Esophagus squamous epithelium (tissue), 5 donors: ENCODE results near the gene PTGES3. TPM values are rescaled to one million over a fixed set of nuclear protein-coding genes. Genes with fewer than 3 reads are reported as not detected.

ENCODE experiments used
- DNase-seq: peaks from one replicate; lab custom pipeline; 2025; lab: John Stamatoyannopoulos, UW
- H3K27ac ChIP-seq, 4 donors: fragments of 200-600 bp; sonication (generic); one replicate each; pipeline ENCODE4 v1.5.1; 2016 to 2019; ENCODE audit warnings: mild to moderate bottlenecking in 1 of 4
- H3K27me3 ChIP-seq, 4 donors: fragments of 200-600 bp; sonication (generic); 1 replicate in 3 of 4; 2 replicates in 1 of 4; pipeline versions ENCODE4 v1.5.1 to v1.6.0; 2017 to 2021; ENCODE audit warnings: antibody characterized with exemption in 1 of 4
- H3K36me3 ChIP-seq, 3 donors: fragments of 200-600 bp; sonication (generic); one replicate each; pipeline ENCODE4 v1.5.1; 2016 to 2019
- H3K4me1 ChIP-seq, 3 donors: fragments of 200-600 bp; sonication (generic); one replicate each; pipeline ENCODE4 v1.5.1; 2017 to 2019
- H3K4me3 ChIP-seq, 4 donors: fragments of 200-600 bp; sonication (generic); 1 replicate in 3 of 4; 2 replicates in 1 of 4; pipeline ENCODE4 v1.5.1; 2016 to 2019; ENCODE audit warnings: mild to moderate bottlenecking in 2 of 4, moderate library complexity in 1 of 4
- H3K9me3 ChIP-seq, 3 donors: fragments of 200-600 bp; sonication (generic); one replicate each; pipeline ENCODE4 v1.5.1; 2016 to 2019
- CTCF ChIP-seq, 6 experiments: fragments of 450-650 bp in 4 of 6; fragments of 200-600 bp in 2 of 6; sonication (generic) in 2 of 6; IDR thresholded peaks; one replicate each; pipeline ENCODE4 v1.5.1; 2016 to 2019; ENCODE audit warnings: antibody characterized with exemption in 6 of 6, mild to moderate bottlenecking in 4 of 6, moderate library complexity in 4 of 6
- POLR2A ChIP-seq, 4 donors: fragments of 450-650 bp; IDR thresholded peaks; one replicate each; pipeline ENCODE4 v1.6.1; 2017; ENCODE audit warnings: antibody characterized with exemption in 4 of 4, mild to moderate bottlenecking in 4 of 4, moderate library complexity in 3 of 4
- WGBS, 2 donors: methylation state at CpG; one replicate each; pipeline ENCODE4 v1.1.5; 2018; 5-methylcytosine and 5-hydroxymethylcytosine counted together
- intact Hi-C: fragments of 100-400 bp; cut with DNase I; formaldehyde crosslinking; loops from one replicate; pipeline ENCODE4 v1.15.0; 2022
- total RNA-seq, 4 donors: library from RNA; depleted of rRNA; stranded (reverse); fragments of >200 nt; gene quantifications; one replicate each; pipeline ENCODE4 v1.1.0, GENCODE V29; 2016
- donor health status: DM: yes; HTN: yes; CAD: no.

PTGES3 gene
- total RNA-seq, 4 donors from 2014 or later, result 61.9 to 157 (median 100) TPM

- no peaks in the 10 kb centered on the region for H3K27me3 ChIP-seq
- H3K4me3 ChIP-seq, result peak overlapping the region; percentile 79 to 91 (median 86)
- intact Hi-C loops, result loop anchor here (10.0 kb wide), 1 partner anchor 80 kb away; the partner anchor contains the start of gene NACA
- no peak for DNase-seq
- no peak for TF ChIP-seq POLR2A (IDR thresholded peaks at IDR 0.05)
- TF ChIP-seq CTCF (IDR thresholded peaks at IDR 0.05), result no peak
- H3K27ac ChIP-seq, result peak overlapping the region; percentile 89 to 97 (median 94)
- peaks cover 8 to 59% (median 36%) of the 10 kb centered on the region in 3 donors for H3K4me1 ChIP-seq
- 24% methylated on average over 4 of the region's 4 CpGs for whole genome bisulfite sequencing, 2 donors
- peaks cover 31 to 50% (median 42%) of the 10 kb centered on the region in 3 donors for H3K36me3 ChIP-seq
- H3K9me3 ChIP-seq, result no peaks in the 10 kb centered on the region
Observed at GRCh38 chr12:56644654-56645053, 43.4 kb downstream of the PTGES3 start.

GRCh38 chr12:56641219-56641618 lies 46.9 kb downstream of the PTGES3 start:
- DNase-seq, result no peak
- Histone ChIP-seq H3K27ac (peak overlapping the region in 1 of 4 donors; percentile 14), H3K36me3 (peaks cover 46 to 73% (median 65%) of the 10 kb centered on the region in 3 donors), H3K27me3 (no peaks in the 10 kb centered on the region), H3K9me3 (no peaks in the 10 kb centered on the region), H3K4me3 (no peak overlapping the region), H3K4me1 (peaks cover 11 to 80% (median 45%) of the 10 kb centered on the region in 3 donors)
- TF ChIP-seq POLR2A (IDR thresholded peaks at IDR 0.05) (no peak), CTCF (IDR thresholded peaks at IDR 0.05) (no peak)
- 67 to 83% methylated on average over 6 of the region's 6 CpGs for WGBS, 2 donors
- intact Hi-C loops, result loop anchor here (10.0 kb wide), 1 partner anchor 84 kb away; the partner anchor contains the start of gene NACA

- H3K27ac ChIP-seq, result peak overlapping the region; percentile 97 to 99 (median 98)
- WGBS, 2 donors, result 42 to 47% methylated on average over 2 of the region's 2 CpGs
- no peak for DNase-seq
- H3K36me3 ChIP-seq, result peaks cover 35 to 53% (median 51%) of the 10 kb centered on the region in 3 donors
- intact Hi-C loops, result loop anchor here (5.0 kb wide), 1 partner anchor 50 kb away; the partner anchor contains the start of gene PTGES3
- H3K9me3 ChIP-seq, result no peaks in the 10 kb centered on the region
- TF ChIP-seq POLR2A (IDR thresholded peaks at IDR 0.05) (no peak), CTCF (IDR thresholded peaks at IDR 0.05) (no peak)
- no peak overlapping the region for H3K4me3 ChIP-seq
- H3K27me3 ChIP-seq, result no peaks in the 10 kb centered on the region
- peaks cover 30 to 87% (median 41%) of the 10 kb centered on the region in 3 donors for H3K4me1 ChIP-seq
Observed at GRCh38 chr12:56637621-56638020, 50.5 kb downstream of the PTGES3 start.

GRCh38 chr12:56636675-56637540 lies 51.2 kb downstream of the PTGES3 start:
- intact Hi-C loops, result loop anchor here (5.0 kb wide), 1 partner anchor 50 kb away; the partner anchor contains the start of gene PTGES3
- TF ChIP-seq POLR2A (IDR thresholded peaks at IDR 0.05), result no peak
- TF ChIP-seq CTCF (IDR thresholded peaks at IDR 0.05), result peak; percentile 32 to 61 (median 46)
- Histone ChIP-seq H3K4me3 (peak overlapping the region; percentile 59 to 95 (median 89)), H3K27me3 (no peaks in the 10 kb centered on the region), H3K9me3 (no peaks in the 10 kb centered on the region), H3K4me1 (peaks cover 37 to 87% (median 41%) of the 10 kb centered on the region in 3 donors), H3K36me3 (peaks cover 28 to 46% (median 44%) of the 10 kb centered on the region in 3 donors), H3K27ac (peak overlapping the region; percentile 97 to 99 (median 98))
- WGBS, 2 donors, result 5% methylated on average over 8 to 11 of the region's 12 CpGs
- DNase-seq, result peak; percentile 77
